GM19463 (cell line): Measurements from ENCODE around the gene IRF9.
A peak's percentile ranks its signal among the peaks of the same experiment; 100 is the strongest.

ENCODE experiments used
- ATAC-seq: cut with Tn5 transposase; IDR thresholded peaks from one replicate; pipeline ENCODE4 v1.9.1; 2021; ENCODE audit warnings: mild to moderate bottlenecking, moderate library complexity; ENCODE audit not compliant: unreplicated experiment

Gene IRF9

GRCh38 chr14:24160850-24161804 is at the start of gene IRF9:
IRF9 (plus strand) TSS chr14:24161265; CDS start chr14:24162145, 880 bp downstream.
- ATAC-seq: peak; percentile 82

GRCh38 chr14:24113379-24113800 is 47.7 kb upstream of the IRF9 start:
- no peak for ATAC-seq

- ATAC-seq: peak; percentile 26
Observed at GRCh38 chr14:24113801-24114531, 47.1 kb upstream of the IRF9 start.

- ATAC-seq: peak; percentile 80
Observed at GRCh38 chr14:24114532-24115421, 46.3 kb upstream of the IRF9 start, which contains the start of the genes DCAF11 and NRL. DCAF11 (plus strand) TSS chr14:24114777; CDS start chr14:24115595, 818 bp downstream. NRL (minus strand) TSS chr14:24114949; CDS start chr14:24082848, 32,101 bp downstream.

- ATAC-seq: no peak
Observed at GRCh38 chr14:24115422-24116127, 45.5 kb upstream of the IRF9 start.

- no peak for ATAC-seq
Observed at GRCh38 chr14:24116128-24116814, 44.8 kb upstream of the IRF9 start.

GRCh38 chr14:24117179-24117578 is 43.9 kb upstream of the IRF9 start:
- no peak for ATAC-seq

- no peak for ATAC-seq
Observed at GRCh38 chr14:24119691-24120090, 41.4 kb upstream of the IRF9 start.

- no peak for ATAC-seq
Observed at GRCh38 chr14:24121210-24121609, 39.9 kb upstream of the IRF9 start.

- no peak for ATAC-seq
Observed at GRCh38 chr14:24122416-24122815, 38.6 kb upstream of the IRF9 start.

GRCh38 chr14:24122898-24123297 is 38.2 kb upstream of the IRF9 start:
- ATAC-seq: no peak

GRCh38 chr14:24123424-24124417 is 37.3 kb upstream of the IRF9 start:
- peak; percentile 72 for ATAC-seq

- no peak for ATAC-seq
Observed at GRCh38 chr14:24126939-24127338, 34.1 kb upstream of the IRF9 start.

- no peak for ATAC-seq
Observed at GRCh38 chr14:24127673-24128072, 33.4 kb upstream of the IRF9 start.

GRCh38 chr14:24129410-24129998 is 31.6 kb upstream of the IRF9 start:
- no peak for ATAC-seq

GRCh38 chr14:24130380-24130716 is 30.7 kb upstream of the IRF9 start, which contains the start of gene FITM1:
FITM1 (plus strand) TSS chr14:24130659; CDS start chr14:24131564, 905 bp downstream.
- no peak for ATAC-seq

GRCh38 chr14:24130717-24131548 is 30.1 kb upstream of the IRF9 start:
- ATAC-seq: no peak
